HL-60 (cell line): ENCODE results near the gene TSC1.

Experiments
- DNase-seq, 2 experiments: peaks; one replicate each; pipeline ENCODE4 v3.0.0-alpha.2; 2010 to 2020; ENCODE audit warnings: low read depth in 1 of 2, low spot score in 1 of 2
- H3K27ac ChIP-seq: fragments of 250-450 bp; sonication (Bioruptor Pico); replicated peaks from 2 replicates; pipeline ENCODE4 v1.5.1; 2020; ENCODE audit warnings: mild to moderate bottlenecking, moderate library complexity
- H3K27me3 ChIP-seq: fragments of 250-450 bp; sonication (Bioruptor Pico); 2 replicates; pipeline ENCODE4 v1.5.1; 2021; ENCODE audit warnings: mild to moderate bottlenecking, moderate library complexity; ENCODE audit not compliant: insufficient read depth, poor library complexity, severe bottlenecking
- H3K4me3 ChIP-seq: replicated peaks from 2 replicates; pipeline ENCODE4 v1.5.1; 2011; ENCODE audit warnings: mild to moderate bottlenecking, control low read depth, low read length; ENCODE audit not compliant: insufficient read depth
- GABPA ChIP-seq: IDR thresholded peaks from 2 replicates; pipeline ENCODE4 v1.6.1; 2012; ENCODE audit warnings: low read depth
- POLR2AphosphoS5 ChIP-seq: IDR thresholded peaks from 2 replicates; pipeline ENCODE4 v1.6.1; 2012; ENCODE audit warnings: low read depth
- SPI1 ChIP-seq: IDR thresholded peaks from 2 replicates; pipeline ENCODE4 v1.6.1; 2012; ENCODE audit warnings: low read depth, mild to moderate bottlenecking, borderline replicate concordance
- TF ChIP-seq, protein P1 (sequence below): IDR thresholded peaks from one replicate; pipeline ENCODE4 v1.5.1; 2011; ENCODE audit warnings: low read length, control low read depth, inconsistent platforms; ENCODE audit not compliant: insufficient read depth
- TF ChIP-seq, protein P2 (sequence below): IDR thresholded peaks from 2 replicates; pipeline ENCODE4 v1.6.1; 2012; ENCODE audit warnings: low read depth; ENCODE audit not compliant: insufficient replicate concordance

TSC1 gene

DNA sequence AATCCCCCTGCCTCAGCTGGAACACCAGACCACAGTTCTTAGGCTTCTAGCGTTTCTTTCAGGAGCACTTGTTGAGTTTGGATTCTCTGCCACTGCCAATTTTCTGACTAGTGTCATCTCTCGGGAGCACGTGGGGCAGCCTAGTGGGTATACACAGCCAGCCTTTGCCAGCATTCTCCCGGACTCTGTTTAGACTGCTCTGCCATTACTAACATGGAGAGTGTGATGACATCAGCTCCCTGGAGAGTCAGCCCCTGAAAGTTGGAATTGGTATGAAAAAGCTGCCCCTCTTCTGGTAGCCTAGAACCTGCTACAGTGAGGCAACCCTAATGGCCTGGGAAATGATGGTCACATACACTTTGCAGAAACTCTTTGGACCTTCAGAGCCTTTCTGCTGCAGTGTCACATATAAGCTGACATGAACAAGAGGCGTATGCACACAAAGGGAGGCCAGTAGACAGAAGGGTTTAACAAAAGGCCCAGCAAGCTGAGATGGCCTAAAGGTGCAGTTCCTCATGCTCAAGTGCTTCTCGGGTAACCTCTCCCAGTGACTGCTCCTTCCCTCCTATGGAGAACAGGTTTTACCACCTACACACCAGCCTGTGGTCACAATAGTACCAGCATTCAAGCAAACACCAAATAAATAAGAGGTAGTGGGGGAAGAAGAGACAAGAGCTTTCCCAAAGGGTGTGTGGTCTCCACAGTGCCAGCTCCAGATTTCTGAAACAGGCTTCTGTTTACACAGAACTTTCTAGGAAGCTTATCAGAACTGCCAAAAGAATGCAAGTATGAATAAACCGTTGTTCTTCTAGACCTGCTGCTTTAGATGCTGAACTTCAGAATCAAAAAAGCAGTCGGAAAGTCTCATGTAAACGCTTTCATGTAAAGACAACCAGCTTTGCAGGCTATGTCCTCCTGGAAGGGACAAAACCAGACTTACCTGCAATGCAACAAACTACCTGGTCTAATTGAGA is 49.3 kb downstream of the TSC1 start:
- Histone ChIP-seq H3K27ac (no peak overlapping the region), H3K4me3 (no peak overlapping the region), H3K27me3 (no peaks in the 10 kb centered on the region)
- no peak for TF ChIP-seq SPI1
- no peak for TF ChIP-seq GABPA
- no peak for TF ChIP-seq POLR2AphosphoS5
- TF ChIP-seq, protein P1, sequence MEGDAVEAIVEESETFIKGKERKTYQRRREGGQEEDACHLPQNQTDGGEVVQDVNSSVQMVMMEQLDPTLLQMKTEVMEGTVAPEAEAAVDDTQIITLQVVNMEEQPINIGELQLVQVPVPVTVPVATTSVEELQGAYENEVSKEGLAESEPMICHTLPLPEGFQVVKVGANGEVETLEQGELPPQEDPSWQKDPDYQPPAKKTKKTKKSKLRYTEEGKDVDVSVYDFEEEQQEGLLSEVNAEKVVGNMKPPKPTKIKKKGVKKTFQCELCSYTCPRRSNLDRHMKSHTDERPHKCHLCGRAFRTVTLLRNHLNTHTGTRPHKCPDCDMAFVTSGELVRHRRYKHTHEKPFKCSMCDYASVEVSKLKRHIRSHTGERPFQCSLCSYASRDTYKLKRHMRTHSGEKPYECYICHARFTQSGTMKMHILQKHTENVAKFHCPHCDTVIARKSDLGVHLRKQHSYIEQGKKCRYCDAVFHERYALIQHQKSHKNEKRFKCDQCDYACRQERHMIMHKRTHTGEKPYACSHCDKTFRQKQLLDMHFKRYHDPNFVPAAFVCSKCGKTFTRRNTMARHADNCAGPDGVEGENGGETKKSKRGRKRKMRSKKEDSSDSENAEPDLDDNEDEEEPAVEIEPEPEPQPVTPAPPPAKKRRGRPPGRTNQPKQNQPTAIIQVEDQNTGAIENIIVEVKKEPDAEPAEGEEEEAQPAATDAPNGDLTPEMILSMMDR, result no peak
- TF ChIP-seq, protein P2, sequence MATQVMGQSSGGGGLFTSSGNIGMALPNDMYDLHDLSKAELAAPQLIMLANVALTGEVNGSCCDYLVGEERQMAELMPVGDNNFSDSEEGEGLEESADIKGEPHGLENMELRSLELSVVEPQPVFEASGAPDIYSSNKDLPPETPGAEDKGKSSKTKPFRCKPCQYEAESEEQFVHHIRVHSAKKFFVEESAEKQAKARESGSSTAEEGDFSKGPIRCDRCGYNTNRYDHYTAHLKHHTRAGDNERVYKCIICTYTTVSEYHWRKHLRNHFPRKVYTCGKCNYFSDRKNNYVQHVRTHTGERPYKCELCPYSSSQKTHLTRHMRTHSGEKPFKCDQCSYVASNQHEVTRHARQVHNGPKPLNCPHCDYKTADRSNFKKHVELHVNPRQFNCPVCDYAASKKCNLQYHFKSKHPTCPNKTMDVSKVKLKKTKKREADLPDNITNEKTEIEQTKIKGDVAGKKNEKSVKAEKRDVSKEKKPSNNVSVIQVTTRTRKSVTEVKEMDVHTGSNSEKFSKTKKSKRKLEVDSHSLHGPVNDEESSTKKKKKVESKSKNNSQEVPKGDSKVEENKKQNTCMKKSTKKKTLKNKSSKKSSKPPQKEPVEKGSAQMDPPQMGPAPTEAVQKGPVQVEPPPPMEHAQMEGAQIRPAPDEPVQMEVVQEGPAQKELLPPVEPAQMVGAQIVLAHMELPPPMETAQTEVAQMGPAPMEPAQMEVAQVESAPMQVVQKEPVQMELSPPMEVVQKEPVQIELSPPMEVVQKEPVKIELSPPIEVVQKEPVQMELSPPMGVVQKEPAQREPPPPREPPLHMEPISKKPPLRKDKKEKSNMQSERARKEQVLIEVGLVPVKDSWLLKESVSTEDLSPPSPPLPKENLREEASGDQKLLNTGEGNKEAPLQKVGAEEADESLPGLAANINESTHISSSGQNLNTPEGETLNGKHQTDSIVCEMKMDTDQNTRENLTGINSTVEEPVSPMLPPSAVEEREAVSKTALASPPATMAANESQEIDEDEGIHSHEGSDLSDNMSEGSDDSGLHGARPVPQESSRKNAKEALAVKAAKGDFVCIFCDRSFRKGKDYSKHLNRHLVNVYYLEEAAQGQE, result no peak
- DNase-seq, result no peak

DNA sequence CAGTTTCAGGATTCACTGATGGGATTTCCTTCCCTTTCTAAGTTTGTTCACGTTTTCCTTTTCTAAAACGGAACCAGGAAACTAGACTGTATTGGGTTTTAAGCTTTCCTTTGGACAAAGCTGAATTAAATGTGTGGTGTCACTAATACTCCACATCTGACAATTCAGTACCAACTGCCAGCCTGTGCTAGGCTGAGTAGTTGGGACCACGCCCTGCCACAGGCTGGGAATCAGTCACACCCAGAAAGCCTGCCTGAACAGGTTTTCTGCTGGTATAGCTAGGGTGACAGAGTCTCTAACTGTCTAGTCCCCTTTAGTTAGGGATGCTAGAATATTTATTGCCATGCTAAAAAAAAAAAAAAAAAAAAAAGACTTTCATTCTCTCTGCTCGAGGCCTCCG is 50.1 kb downstream of the TSC1 start:
- TF ChIP-seq, protein P2, result no peak
- no peak overlapping the region for H3K27ac ChIP-seq
- no peak for DNase-seq

DNA sequence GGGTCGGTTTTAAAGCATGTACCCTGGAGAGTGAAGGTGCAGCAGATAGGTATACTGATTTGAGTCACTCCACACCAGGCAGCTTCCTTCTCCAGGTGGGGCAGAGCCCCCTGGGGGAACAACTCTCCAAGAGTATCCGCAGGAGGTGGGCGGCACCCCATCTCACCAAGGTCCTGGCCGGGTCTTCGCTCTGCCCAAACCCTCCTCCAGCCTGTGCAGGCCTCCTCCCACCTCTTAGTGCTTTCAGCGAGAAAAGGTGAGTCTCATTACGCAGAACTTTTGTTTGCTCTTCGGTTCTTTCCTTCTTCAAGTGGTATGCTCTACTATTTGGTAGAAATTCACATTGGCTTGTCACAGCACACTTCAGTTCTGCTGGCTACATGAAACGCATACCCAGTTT is 52.0 kb downstream of the TSC1 start:
- Histone ChIP-seq H3K27me3 (no peaks in the 10 kb centered on the region), H3K27ac (no peak overlapping the region), H3K4me3 (no peak overlapping the region)
- TF ChIP-seq POLR2AphosphoS5 (no peak), GABPA (no peak), SPI1 (no peak)
- TF ChIP-seq, protein P1, result no peak
- TF ChIP-seq, protein P2, result no peak
- DNase-seq, result no peak

More for the DNA sequence above, 50.1 kb downstream of the TSC1 start:
- Histone ChIP-seq H3K27me3 (no peaks in the 10 kb centered on the region), H3K4me3 (no peak overlapping the region)
